Neural crest cell (in vitro differentiated cells): ENCODE results near the gene GPSM3. TPM values are rescaled to one million over a fixed set of nuclear protein-coding genes. Genes with fewer than 3 reads are reported as not detected.
"Not testable (repeated sequence)": the region's sequence is repeated elsewhere in the genome, so short reads cannot be mapped to it uniquely, and the experiment has no call there.

Source experiments
- DNase-seq: peaks from one replicate; pipeline ENCODE4 v3.0.0; 2021; ENCODE audit warnings: low read depth, mixed read lengths, low spot score
- H3K27ac Mint-ChIP-seq: one replicate; pipeline ENCODE4 v1.8.0; 2021; ENCODE audit warnings: mild to moderate bottlenecking, mixed read lengths; ENCODE audit not compliant: unreplicated experiment
- H3K27me3 Mint-ChIP-seq: 2 replicates; pipeline ENCODE4 v1.8.0; 2021; ENCODE audit warnings: low read depth, mild to moderate bottlenecking, mixed read lengths
- H3K36me3 Mint-ChIP-seq: 2 replicates; pipeline ENCODE4 v1.8.0; 2021; ENCODE audit warnings: low read depth, mild to moderate bottlenecking, mixed read lengths
- H3K4me1 Mint-ChIP-seq: 2 replicates; pipeline ENCODE4 v1.8.0; 2021; ENCODE audit warnings: mixed read lengths
- H3K4me3 Mint-ChIP-seq: one replicate; pipeline ENCODE4 v1.8.0; 2021; ENCODE audit warnings: mild to moderate bottlenecking, mixed read lengths
- H3K9me3 Mint-ChIP-seq: 2 replicates; pipeline ENCODE4 v1.8.0; 2021; ENCODE audit warnings: mixed read lengths
- total RNA-seq: library from RNA; stranded (reverse); gene quantifications from 2 replicates; pipeline ENCODE4 v1.2.1, GENCODE V29; 2021
- TF ChIP-seq, protein P1 (sequence below): fragments of 200-600 bp; sonication (generic); conservative IDR thresholded peaks from 2 replicates; pipeline ENCODE4 v1.5.0; 2021; ENCODE audit warnings: antibody characterized with exemption, mild to moderate bottlenecking

GPSM3 gene
- total RNA-seq, 1 donor from 2014 or later = 7.3 TPM

DNA sequence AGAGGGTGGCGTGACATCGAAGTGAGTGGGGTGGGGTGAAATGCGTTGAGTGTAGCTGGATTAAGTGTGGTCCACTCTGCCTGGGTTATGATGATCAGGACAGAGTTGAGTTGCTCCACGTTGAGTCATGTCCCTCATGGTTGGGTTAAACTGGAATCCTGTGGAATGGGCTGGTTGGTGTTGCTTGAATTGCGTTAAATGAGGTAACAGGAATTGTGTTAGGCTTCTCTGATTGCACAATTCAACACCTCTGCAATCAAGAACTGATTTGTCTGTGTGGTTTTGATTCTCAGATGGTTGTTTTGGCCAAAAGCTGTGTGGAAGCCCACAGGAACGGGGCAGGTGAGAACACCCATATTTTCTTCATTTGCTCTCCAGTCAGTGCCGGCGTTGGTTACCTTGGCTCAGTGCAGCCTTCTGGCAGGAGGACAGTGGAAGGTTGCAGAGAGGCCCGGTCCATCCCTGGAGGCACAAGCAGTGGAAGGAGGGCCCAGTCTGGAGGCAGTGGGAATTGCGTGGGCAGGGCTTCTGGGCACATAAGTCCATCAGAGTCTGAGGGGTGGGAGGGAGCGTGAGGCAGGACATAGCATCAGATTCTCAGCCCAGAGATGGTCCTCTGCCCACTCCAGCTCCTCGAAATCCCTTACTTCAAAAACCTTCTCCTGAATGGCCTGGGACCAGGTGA is 19.8 kb upstream of the GPSM3 start:
- TF ChIP-seq, protein P1, sequence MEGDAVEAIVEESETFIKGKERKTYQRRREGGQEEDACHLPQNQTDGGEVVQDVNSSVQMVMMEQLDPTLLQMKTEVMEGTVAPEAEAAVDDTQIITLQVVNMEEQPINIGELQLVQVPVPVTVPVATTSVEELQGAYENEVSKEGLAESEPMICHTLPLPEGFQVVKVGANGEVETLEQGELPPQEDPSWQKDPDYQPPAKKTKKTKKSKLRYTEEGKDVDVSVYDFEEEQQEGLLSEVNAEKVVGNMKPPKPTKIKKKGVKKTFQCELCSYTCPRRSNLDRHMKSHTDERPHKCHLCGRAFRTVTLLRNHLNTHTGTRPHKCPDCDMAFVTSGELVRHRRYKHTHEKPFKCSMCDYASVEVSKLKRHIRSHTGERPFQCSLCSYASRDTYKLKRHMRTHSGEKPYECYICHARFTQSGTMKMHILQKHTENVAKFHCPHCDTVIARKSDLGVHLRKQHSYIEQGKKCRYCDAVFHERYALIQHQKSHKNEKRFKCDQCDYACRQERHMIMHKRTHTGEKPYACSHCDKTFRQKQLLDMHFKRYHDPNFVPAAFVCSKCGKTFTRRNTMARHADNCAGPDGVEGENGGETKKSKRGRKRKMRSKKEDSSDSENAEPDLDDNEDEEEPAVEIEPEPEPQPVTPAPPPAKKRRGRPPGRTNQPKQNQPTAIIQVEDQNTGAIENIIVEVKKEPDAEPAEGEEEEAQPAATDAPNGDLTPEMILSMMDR = no peak
- Mint-ChIP-seq H3K4me3 (no peak overlapping the region), H3K27me3 (no peaks in the 10 kb centered on the region), H3K4me1 (no peaks in the 10 kb centered on the region), H3K9me3 (peaks cover 2% of the 10 kb centered on the region), H3K27ac (no peak overlapping the region), H3K36me3 (no peaks in the 10 kb centered on the region)
- no peak for DNase-seq

DNA sequence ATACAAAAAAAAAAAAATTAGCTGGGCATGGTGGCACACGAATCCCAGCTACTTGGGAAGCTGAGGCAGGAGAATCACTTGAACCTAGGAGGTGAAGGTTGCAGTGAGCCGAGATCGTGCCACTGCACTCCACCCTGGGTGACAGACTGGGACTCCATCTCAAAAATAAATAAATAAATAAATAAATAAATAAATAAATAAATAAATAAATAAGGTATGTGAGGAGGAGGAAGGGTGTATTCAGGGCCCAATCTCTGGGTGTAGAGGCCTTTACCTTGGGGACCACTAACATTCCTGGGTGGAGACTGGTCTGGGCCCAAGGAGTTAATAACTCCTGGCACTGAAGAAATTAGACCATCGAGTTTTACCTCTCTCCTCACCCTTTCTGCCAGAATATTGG is 19.0 kb upstream of the GPSM3 start:
- not testable (repeated sequence) for H3K27ac Mint-ChIP-seq, H3K27me3 Mint-ChIP-seq, H3K4me3 Mint-ChIP-seq, H3K9me3 Mint-ChIP-seq, DNase-seq, H3K36me3 Mint-ChIP-seq, H3K4me1 Mint-ChIP-seq

DNA sequence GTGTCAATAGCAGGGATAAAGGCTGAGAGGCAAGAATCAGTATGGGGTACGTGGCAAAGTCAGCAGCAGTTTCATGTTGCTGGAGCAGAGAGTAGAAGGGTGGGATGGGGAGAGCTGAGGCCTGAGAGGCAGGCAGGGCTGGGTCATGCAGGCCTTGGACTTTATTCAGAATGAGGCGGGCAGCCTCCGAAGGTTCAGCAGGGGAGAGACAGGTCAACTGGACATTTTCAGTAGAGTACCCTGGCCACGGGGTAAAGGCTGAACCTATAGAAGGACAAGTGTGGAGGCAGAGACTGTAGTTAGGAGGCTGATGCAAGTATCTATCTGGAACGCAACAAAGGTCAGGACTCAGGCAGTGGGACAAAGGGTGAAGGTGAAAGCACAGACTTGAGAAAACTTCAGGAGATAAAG is 17.8 kb upstream of the GPSM3 start:
- Mint-ChIP-seq H3K9me3 (peaks cover 8% of the 10 kb centered on the region), H3K4me3 (no peak overlapping the region), H3K4me1 (no peaks in the 10 kb centered on the region), H3K27me3 (no peaks in the 10 kb centered on the region), H3K27ac (no peak overlapping the region), H3K36me3 (no peaks in the 10 kb centered on the region)
- no peak for DNase-seq
- TF ChIP-seq, protein P1 = no peak

DNA sequence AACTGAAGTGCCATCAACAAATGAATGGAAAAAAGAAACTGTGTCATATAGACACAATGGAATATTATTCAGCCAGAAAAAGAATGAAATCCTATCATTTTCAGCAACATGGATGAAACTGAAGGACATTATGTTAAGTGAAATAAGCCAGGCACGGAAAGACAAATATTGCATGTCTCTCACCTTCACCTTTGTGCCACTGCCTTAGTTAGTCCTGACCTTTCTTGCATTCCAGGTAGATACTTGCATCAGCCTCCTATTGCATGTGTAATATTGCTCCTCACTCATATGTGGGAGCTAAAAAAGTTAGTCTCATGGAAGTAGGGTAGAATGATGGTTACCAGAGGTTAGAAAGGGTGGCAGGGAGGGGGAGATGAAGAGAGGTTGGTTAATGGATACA is 16.6 kb upstream of the GPSM3 start:
- Mint-ChIP-seq H3K27me3 (peaks cover 3% of the 10 kb centered on the region), H3K4me1 (no peaks in the 10 kb centered on the region), H3K9me3 (peaks cover 11% of the 10 kb centered on the region), H3K36me3 (no peaks in the 10 kb centered on the region), H3K27ac (no peak overlapping the region), H3K4me3 (no peak overlapping the region)
- no peak for DNase-seq
- TF ChIP-seq, protein P1 = no peak

DNA sequence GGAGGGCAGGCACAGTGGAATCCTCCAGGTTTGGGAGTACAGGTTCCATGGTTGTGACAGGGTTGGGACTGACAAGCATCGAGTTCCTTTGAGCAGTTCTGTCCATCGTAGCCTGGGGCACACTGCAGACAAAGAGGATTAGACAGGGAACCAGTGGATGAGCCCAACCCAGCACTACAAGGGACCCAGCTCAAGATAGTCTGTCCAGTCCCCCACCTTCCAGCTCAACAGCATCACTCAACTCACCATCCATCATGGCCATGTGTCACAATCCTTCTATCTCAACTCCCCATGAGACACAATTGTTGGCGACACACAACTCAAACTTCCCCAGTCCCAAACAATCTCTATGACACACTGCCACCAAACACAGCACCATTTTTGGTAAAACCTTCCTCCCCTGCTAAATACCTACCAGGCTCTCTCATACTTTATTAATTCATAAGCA is 11.8 kb upstream of the GPSM3 start:
- TF ChIP-seq, protein P1 = no peak
- peaks cover 15% of the 10 kb centered on the region for H3K4me1 Mint-ChIP-seq
- H3K4me3 Mint-ChIP-seq = no peak overlapping the region
- H3K9me3 Mint-ChIP-seq = peaks cover 11% of the 10 kb centered on the region
- no peak overlapping the region for H3K27ac Mint-ChIP-seq
- no peaks in the 10 kb centered on the region for H3K36me3 Mint-ChIP-seq
- H3K27me3 Mint-ChIP-seq = peaks cover 3% of the 10 kb centered on the region
- no peak for DNase-seq

DNA sequence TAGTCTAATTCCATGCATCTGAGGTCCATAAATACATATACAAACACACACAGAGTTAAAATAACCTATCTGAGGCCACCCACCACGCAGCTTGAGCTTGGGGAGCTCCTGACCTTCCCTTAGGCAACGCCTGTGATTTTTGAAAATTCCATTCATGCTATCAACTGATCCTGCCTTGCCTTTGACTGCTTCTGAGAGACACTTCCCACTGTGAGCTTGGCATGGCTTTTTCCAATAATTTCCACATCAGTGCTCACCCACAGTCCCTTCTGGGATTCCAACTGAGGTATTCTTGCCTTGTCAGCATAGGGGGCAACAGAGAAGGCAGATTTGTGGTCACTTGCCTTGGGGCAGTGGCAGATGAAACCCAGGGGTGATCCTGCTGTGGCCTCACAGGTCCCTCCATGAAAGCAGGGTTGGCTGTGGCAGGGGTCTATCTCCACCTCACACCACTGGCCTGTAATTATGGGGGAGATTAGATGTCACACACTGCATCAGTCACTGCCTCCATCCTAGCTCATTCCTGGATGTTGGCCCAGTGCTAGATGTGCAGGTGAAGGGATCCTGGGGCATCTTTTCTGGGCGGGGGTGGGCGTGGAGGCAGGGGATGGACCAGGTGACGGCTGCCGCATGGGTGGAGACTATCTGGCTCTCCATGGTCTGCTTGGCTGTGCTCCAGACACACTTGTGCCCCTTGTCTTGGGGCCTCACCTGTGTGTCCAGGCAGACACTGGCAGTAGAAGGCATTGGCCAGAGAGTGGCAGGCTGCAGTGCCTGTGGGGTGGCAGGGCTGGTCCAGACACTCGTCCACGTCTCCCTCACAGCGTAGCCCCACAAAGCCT is 11.2 kb upstream of the GPSM3 start:
- DNase-seq = no peak

More for the DNA sequence above, 11.2 kb upstream of the GPSM3 start:
- H3K4me3 Mint-ChIP-seq = no peak overlapping the region
- peaks cover 15% of the 10 kb centered on the region for H3K4me1 Mint-ChIP-seq
- no peaks in the 10 kb centered on the region for H3K36me3 Mint-ChIP-seq
- TF ChIP-seq, protein P1 = no peak
- no peak overlapping the region for H3K27ac Mint-ChIP-seq
- peaks cover 3% of the 10 kb centered on the region for H3K27me3 Mint-ChIP-seq
- peaks cover 9% of the 10 kb centered on the region for H3K9me3 Mint-ChIP-seq
